HUES6 (cell line): ENCODE measurements around the gene RFC4.
A peak's percentile ranks its signal among the peaks of the same experiment; 100 is the strongest.
"Not testable (repeated sequence)": the region's sequence is repeated elsewhere in the genome, so short reads cannot be mapped to it uniquely, and the experiment has no call there.

Source experiments
- H3K27ac ChIP-seq: 2 replicates; pipeline ENCODE4 v1.7.0; 2013; ENCODE audit warnings: low read depth, mild to moderate bottlenecking, low read length, inconsistent platforms
- H3K27me3 ChIP-seq: 2 replicates; pipeline ENCODE4 v1.6.1; 2013; ENCODE audit warnings: low read length; ENCODE audit not compliant: control insufficient read depth, insufficient read depth
- H3K36me3 ChIP-seq: 2 replicates; pipeline ENCODE4 v1.6.1; 2013; ENCODE audit warnings: low read length; ENCODE audit not compliant: control insufficient read depth, insufficient read depth
- H3K4me1 ChIP-seq: 2 replicates; pipeline ENCODE4 v1.6.1; 2013; ENCODE audit warnings: low read length; ENCODE audit not compliant: control insufficient read depth, insufficient read depth
- H3K4me3 ChIP-seq: 2 replicates; pipeline ENCODE4 v1.5.1; 2013; ENCODE audit warnings: low read depth, low read length
- H3K9ac ChIP-seq: one replicate; pipeline ENCODE4 v1.6.1; 2013; ENCODE audit warnings: mild to moderate bottlenecking, low read length
- H3K9me3 ChIP-seq: 2 replicates; pipeline ENCODE4 v1.6.1; 2013; ENCODE audit warnings: low read depth, low read length; ENCODE audit not compliant: control insufficient read depth, insufficient read depth

The RFC4 gene

DNA sequence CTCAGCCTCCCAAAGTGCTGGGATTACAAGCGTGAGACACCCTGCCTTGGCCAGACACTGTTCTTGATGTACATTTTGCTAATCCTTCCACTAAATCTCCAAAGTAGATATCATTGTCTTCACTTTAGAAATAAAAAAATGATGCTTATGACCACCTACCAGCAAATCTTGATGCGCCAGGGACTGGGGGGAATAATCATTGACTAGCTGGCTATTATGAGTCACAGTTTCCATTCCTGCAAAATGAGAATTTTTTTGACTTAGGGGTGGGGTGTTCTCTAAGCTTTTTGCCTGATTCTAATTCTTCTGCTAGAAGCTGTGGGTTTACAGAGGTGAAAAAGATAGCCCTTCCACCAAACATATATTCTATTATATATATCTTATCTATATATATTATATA is 17.1 kb upstream of the RFC4 start:
- no peak overlapping the region for H3K27ac ChIP-seq
- H3K9me3 ChIP-seq = no peaks in the 10 kb centered on the region
- H3K27me3 ChIP-seq = peaks cover 36% of the 10 kb centered on the region
- no peaks in the 10 kb centered on the region for H3K36me3 ChIP-seq
- H3K4me3 ChIP-seq = no peak overlapping the region
- peaks cover 25% of the 10 kb centered on the region for H3K4me1 ChIP-seq
- H3K9ac ChIP-seq = no peak overlapping the region

DNA sequence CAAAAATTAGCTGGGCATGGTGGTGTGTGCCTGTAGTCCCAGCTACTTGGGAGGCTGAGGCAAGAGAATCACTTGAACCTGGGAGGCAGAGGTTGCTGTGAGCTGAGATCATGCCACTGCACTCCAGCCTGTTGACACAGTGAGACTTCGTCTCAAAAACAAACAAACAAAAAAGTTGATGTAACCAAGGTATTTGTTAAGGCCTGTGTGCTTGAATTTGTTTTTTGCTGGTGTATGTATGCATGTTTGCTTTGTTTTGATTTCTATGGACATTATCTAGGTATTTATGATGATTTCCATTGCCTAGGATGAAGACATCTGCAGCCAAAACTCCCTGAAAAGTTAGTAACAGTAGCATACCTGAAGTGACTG is 16.1 kb upstream of the RFC4 start:
- H3K27me3 ChIP-seq = peaks cover 27% of the 10 kb centered on the region
- not testable (repeated sequence) for H3K9ac ChIP-seq, H3K9me3 ChIP-seq, H3K4me3 ChIP-seq, H3K36me3 ChIP-seq, H3K27ac ChIP-seq
- H3K4me1 ChIP-seq = peaks cover 23% of the 10 kb centered on the region

DNA sequence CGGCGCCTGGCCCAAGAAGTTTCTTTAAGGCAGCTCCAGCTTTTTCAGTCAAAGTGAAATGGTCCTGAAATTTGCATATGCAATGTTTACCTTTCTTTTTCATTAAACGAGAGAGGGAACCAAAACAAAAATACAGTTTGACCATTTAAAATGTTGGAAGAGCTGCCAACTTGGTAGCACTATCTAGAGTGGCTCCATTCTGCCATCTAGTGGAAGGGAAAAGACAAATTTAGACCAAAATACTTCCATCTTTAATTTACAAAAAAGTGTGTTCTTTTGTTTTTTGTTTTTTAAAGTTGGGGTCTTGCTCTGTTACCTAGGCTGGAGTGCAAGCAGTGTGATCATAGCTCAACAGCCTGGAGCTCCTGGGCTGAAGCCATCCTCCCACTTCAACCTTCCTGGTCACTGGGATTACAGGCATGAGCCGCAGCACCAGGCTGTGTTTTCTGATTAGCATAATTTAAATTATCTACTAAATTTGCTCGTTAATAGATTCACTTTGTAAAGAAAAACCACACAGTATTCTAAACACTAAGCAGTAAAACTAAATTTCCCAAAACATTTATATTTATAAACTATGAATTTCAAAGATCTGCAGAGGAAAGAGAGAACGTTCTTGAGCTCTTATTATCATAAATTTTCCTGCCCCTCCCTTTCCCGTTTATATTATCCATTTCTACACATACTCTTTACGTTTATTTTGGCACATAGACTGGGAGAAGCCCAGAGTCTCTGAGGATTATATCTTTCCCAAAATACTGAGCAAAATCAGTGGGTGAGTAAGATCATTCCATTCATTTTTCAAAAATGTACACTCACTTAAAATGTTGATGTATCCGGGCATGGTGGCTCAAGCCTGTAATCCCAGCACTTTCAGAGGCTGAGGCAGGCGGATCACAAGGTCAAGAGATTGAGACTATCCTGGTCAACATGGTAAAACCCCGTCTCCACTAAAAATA is 15.4 kb upstream of the RFC4 start:
- Histone ChIP-seq H3K27ac (no peak overlapping the region), H3K4me1 (peaks cover 23% of the 10 kb centered on the region), H3K27me3 (peaks cover 26% of the 10 kb centered on the region), H3K9me3 (no peaks in the 10 kb centered on the region), H3K36me3 (no peaks in the 10 kb centered on the region), H3K4me3 (no peak overlapping the region), H3K9ac (no peak overlapping the region)

DNA sequence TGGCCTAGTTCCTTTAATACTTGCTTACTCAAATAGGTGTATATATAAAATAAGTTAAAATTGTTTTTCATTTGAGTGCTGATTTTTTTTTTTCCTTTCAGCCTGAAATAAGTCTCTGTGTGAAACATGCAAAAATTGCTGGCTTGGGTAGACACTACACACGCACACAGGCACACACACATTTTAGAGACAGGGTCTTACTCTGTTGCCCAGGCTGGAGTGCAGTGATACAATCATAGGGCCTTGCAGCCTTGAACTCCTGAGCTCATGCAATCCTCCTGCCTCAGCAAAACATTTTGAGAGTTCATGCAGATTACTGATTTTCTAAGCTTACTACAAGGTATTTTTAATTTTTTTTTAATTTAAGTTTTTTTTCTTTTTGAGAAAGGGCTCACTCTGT is 12.7 kb upstream of the RFC4 start:
- H3K27me3 ChIP-seq = peaks cover 1% of the 10 kb centered on the region; the same call in 1 of the 2 replicates
- H3K9ac ChIP-seq = no peak overlapping the region
- no peaks in the 10 kb centered on the region for H3K9me3 ChIP-seq
- no peaks in the 10 kb centered on the region for H3K36me3 ChIP-seq
- peaks cover 16% of the 10 kb centered on the region for H3K4me1 ChIP-seq
- no peak overlapping the region for H3K27ac ChIP-seq
- no peak overlapping the region for H3K4me3 ChIP-seq

DNA sequence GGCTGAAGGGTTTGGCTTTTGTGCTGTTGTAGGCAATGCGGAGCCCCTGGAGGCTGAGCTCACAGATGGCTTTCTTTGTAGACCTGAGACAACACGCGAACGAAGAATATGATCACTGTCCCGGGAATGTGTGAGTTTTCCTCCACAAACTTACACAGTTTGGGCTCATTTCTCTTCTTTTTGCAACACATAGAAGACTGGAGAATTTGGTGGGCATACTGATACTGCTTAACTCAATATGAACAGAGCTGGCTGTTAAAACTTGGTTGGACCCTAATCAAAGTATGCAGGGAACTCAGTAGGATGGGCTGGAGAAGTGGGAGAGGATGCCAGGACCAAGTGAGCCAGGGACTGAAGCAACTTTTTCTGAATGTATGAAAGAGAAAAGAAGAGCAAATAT is 12.2 kb upstream of the RFC4 start:
- Histone ChIP-seq H3K27me3 (no peaks in the 10 kb centered on the region), H3K9me3 (no peaks in the 10 kb centered on the region), H3K36me3 (no peaks in the 10 kb centered on the region), H3K4me3 (no peak overlapping the region), H3K9ac (no peak overlapping the region), H3K4me1 (peaks cover 14% of the 10 kb centered on the region), H3K27ac (no peak overlapping the region)

DNA sequence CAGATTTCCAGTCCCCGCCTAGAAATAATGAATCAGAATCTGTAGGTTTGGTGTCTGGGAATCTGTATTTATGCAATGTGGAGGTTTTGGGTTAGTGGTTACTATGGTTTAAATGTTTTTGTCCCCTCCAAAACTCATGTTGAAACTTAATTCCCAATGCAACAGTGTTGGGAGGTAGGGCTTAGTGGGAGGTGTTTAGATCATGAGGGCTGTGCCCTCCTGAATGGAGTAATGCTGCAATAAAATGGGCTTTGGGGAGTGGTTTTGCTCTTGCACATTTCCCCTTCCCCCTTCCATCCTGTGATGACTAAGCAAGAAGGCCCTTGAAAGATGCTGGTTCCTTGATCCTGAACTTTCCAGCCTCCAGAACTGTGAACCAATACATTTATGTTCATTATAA is 9.2 kb upstream of the RFC4 start:
- Histone ChIP-seq H3K27me3 (no peaks in the 10 kb centered on the region), H3K4me3 (no peak overlapping the region), H3K9ac (no peak overlapping the region), H3K27ac (no peak overlapping the region), H3K4me1 (peaks cover 14% of the 10 kb centered on the region), H3K9me3 (no peaks in the 10 kb centered on the region), H3K36me3 (no peaks in the 10 kb centered on the region)

DNA sequence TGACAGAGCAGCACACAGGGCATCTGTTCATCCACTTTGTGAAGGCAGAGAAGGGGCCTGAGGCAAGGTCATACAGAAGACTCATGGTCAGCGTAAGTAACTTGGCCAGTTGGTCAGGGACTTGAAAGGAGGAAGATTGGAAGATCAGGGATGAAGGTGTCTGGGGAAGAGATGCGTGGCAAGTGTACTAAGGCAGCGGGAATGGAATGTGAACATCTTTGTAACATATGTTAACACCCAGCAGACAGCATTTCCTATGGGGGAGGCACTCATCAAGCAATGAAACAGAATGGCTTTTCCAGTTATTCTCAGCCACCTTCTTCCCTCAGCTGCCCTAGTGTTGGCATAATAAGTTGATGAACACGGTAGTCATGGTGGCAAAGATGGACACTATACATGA is 7.8 kb upstream of the RFC4 start:
- Histone ChIP-seq H3K4me1 (peaks cover 14% of the 10 kb centered on the region), H3K4me3 (no peak overlapping the region), H3K27ac (no peak overlapping the region), H3K27me3 (no peaks in the 10 kb centered on the region), H3K9me3 (no peaks in the 10 kb centered on the region), H3K36me3 (no peaks in the 10 kb centered on the region), H3K9ac (no peak overlapping the region)

DNA sequence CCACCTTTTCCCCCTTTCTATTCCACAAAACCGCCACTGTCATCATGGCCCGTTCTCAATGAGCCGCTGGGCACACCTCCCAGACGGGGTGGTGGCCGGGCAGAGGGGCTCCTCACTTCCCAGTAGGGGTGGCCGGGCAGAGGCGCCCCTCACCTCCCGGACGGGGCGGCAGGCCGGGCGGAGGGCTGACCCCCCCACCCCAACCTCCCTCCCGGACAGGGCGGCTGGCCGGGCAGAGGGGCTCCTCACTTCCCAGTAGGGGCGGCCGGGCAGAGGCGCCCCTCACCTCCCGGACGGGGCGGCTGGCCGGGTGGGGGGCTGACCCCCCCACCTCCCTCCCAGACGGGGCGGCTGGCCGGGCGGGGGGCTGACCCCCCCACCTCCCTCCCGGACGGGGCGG is 5.0 kb upstream of the RFC4 start:
- H3K9me3 ChIP-seq, H3K9ac ChIP-seq, H3K27me3 ChIP-seq, H3K36me3 ChIP-seq, H3K4me3 ChIP-seq, H3K27ac ChIP-seq: not testable (repeated sequence)
- H3K4me1 ChIP-seq = peaks cover 19% of the 10 kb centered on the region

DNA sequence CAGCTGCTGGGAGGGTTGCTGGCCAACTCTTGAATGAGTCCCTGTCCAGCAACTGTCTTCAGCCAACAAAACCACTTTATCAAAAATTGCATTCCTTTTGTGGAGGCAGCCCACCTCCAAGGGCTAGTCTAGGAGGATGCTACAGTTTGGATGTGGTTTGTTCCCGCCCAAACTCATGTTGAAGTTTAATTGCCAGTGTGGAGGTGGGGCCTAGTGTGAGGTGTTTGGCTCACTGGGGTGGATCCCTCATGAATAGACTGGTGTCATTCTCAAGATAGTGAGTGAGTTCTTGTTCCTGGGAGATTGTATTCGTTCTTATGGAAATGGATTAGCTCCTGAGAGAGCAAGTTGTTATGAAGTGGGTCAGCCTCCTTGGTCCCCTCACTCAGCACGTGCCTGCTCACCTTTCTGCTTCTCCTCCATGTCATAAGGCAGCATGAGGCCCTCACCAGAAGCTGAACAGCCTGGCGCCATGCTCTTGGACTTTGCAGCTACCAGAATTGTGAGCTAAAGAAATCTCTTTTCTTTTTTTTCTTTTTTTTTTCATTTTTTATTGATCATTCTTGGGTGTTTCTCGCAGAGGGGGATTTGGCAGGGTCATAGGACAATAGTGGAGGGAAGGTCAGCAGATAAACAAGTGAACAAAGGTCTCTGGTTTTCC is 4.2 kb upstream of the RFC4 start:
- H3K9ac ChIP-seq = no peak overlapping the region
- no peak overlapping the region for H3K4me3 ChIP-seq
- H3K36me3 ChIP-seq = no peaks in the 10 kb centered on the region
- H3K4me1 ChIP-seq = peaks cover 11% of the 10 kb centered on the region
- no peak overlapping the region for H3K27ac ChIP-seq
- H3K27me3 ChIP-seq = no peaks in the 10 kb centered on the region
- H3K9me3 ChIP-seq = no peaks in the 10 kb centered on the region

DNA sequence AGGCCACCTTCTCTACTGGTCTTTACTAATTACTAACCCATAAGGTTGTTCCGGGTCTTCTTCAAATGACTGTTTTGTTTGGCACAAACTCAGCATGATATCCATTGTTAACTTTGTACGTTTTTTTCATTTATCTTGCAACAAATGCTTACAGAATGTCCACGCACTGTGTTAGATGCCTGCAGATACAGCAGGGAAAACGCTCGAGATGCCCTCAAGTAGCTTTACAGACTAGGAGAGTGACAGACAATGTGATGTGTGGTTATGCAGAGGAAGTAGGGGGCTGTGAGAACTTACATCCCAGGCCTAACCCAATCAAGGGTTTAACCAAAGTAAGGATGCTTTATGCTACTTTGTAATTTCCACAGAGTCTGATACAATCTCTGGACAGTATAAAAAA is 949 bp upstream of the RFC4 start:
- Histone ChIP-seq H3K9me3 (no peaks in the 10 kb centered on the region), H3K36me3 (peaks cover 28% of the 10 kb centered on the region), H3K9ac (peak overlapping the region; percentile 98), H3K27me3 (no peaks in the 10 kb centered on the region), H3K4me3 (peak overlapping the region; percentile 89), H3K4me1 (peaks cover 8% of the 10 kb centered on the region), H3K27ac (peak overlapping the region; percentile 91; the same call in 1 of the 2 replicates)

DNA sequence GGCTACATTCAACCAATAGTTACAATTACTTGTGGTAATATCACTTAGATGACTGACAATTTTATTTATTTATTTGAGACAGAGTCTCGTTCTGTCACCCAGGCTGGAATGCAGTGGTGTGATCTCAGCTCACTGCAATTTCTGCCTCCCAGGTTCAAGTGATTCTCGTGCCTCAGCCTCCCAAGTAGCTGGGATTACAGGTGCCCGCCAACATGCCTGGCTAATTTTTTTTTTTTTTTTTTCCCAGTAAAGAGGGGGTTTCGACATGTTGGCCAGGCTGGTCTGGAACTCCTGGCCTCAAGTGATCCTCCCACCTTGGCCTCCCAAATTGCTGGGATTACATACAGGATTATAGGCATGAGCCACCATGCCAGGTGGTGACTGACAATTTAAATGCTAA is 2.8 kb downstream of the RFC4 start:
- H3K27ac ChIP-seq, H3K4me3 ChIP-seq, H3K9ac ChIP-seq, H3K27me3 ChIP-seq, H3K4me1 ChIP-seq, H3K9me3 ChIP-seq: not testable (repeated sequence)
- peaks cover 64% of the 10 kb centered on the region for H3K36me3 ChIP-seq
